Epithelial cell of prostate (primary cell): Measurements from ENCODE around the gene DPP8.
"Not testable (repeated sequence)": the region's sequence is repeated elsewhere in the genome, so short reads cannot be mapped to it uniquely, and the experiment has no call there.

ENCODE experiments used
- DNase-seq: peaks from one replicate; pipeline ENCODE4 v3.0.0-alpha.2; 2011; ENCODE audit warnings: low read depth, low spot score
- H3K27ac ChIP-seq: fragments of 450-650 bp; 2 replicates; pipeline ENCODE4 v1.5.1; 2017; ENCODE audit warnings: mild to moderate bottlenecking

The DPP8 gene

GRCh38 chr15:65516997-65517865, at the start of gene DPP8:
DPP8 (minus strand) TSS chr15:65517689; CDS start chr15:65512553, 5,136 bp downstream.
- DNase-seq, result peak; percentile 74
- H3K27ac ChIP-seq, result peak within 1 kb of the TSS; percentile 87

- H3K27ac ChIP-seq, result peak overlapping the region; percentile 44
- peak; percentile 27 for DNase-seq
These were observed 44.4 kb upstream of the DPP8 start for GRCh38 chr15:65561934-65562333.

GRCh38 chr15:65559941-65560340, 42.5 kb upstream of the DPP8 start:
- DNase-seq, result no peak
- H3K27ac ChIP-seq, result no peak overlapping the region

GRCh38 chr15:65558997-65559760, 41.7 kb upstream of the DPP8 start:
- DNase-seq, result no peak
- no peak overlapping the region for H3K27ac ChIP-seq

- H3K27ac ChIP-seq, result no peak overlapping the region
- DNase-seq, result no peak
These were observed 40.8 kb upstream of the DPP8 start for GRCh38 chr15:65558336-65558735.

- H3K27ac ChIP-seq, result no peak overlapping the region
- DNase-seq, result no peak
These were observed 39.1 kb upstream of the DPP8 start for GRCh38 chr15:65556622-65557021.

- H3K27ac ChIP-seq, result no peak overlapping the region
- no peak for DNase-seq
These were observed 36.2 kb upstream of the DPP8 start for GRCh38 chr15:65553691-65554090.

GRCh38 chr15:65552851-65553250, 35.4 kb upstream of the DPP8 start:
- not testable (repeated sequence) for H3K27ac ChIP-seq, DNase-seq

GRCh38 chr15:65551183-65551582, 33.7 kb upstream of the DPP8 start:
- no peak for DNase-seq
- H3K27ac ChIP-seq, result no peak overlapping the region

GRCh38 chr15:65550681-65551098, 33.2 kb upstream of the DPP8 start:
- no peak for DNase-seq
- H3K27ac ChIP-seq, result no peak overlapping the region

- not testable (repeated sequence) for H3K27ac ChIP-seq, DNase-seq
These were observed 31.8 kb upstream of the DPP8 start for GRCh38 chr15:65549288-65549687.

- H3K27ac ChIP-seq, result no peak overlapping the region
- DNase-seq, result no peak
These were observed 30.4 kb upstream of the DPP8 start for GRCh38 chr15:65547841-65548240.

GRCh38 chr15:65541231-65541820, 23.8 kb upstream of the DPP8 start:
- H3K27ac ChIP-seq, result no peak overlapping the region
- no peak for DNase-seq

GRCh38 chr15:65540314-65540713, 22.8 kb upstream of the DPP8 start:
- DNase-seq, result no peak

GRCh38 chr15:65535192-65535591, 17.7 kb upstream of the DPP8 start:
- DNase-seq, result no peak
- H3K27ac ChIP-seq, result no peak overlapping the region

More at GRCh38 chr15:65540314-65540713, 22.8 kb upstream of the DPP8 start:
- H3K27ac ChIP-seq, result no peak overlapping the region

GRCh38 chr15:65533057-65533756, 15.7 kb upstream of the DPP8 start:
- peak overlapping the region; percentile 52 for H3K27ac ChIP-seq
- no peak for DNase-seq

GRCh38 chr15:65532738-65533051, 15.2 kb upstream of the DPP8 start:
- peak overlapping the region; percentile 52 for H3K27ac ChIP-seq
- no peak for DNase-seq

GRCh38 chr15:65530318-65531111, 13.0 kb upstream of the DPP8 start, which contains the start of gene HACD3:
HACD3 (plus strand) TSS chr15:65530463; CDS start chr15:65530632, 169 bp downstream.
- no peak for DNase-seq
- peak within 1 kb of the TSS; percentile 14 for H3K27ac ChIP-seq

GRCh38 chr15:65529762-65530317, 12.4 kb upstream of the DPP8 start:
- no peak overlapping the region for H3K27ac ChIP-seq
- DNase-seq, result no peak
